Dermis blood vessel endothelial cell (primary cell): ENCODE data around the gene CFAP74. TPM values are rescaled to one million over a fixed set of nuclear protein-coding genes. Genes with fewer than 3 reads are reported as not detected.
"Not testable (repeated sequence)": the region's sequence is repeated elsewhere in the genome, so short reads cannot be mapped to it uniquely, and the experiment has no call there.

Experiments used
- DNase-seq: peaks from one replicate; pipeline ENCODE4 v3.0.0; 2010
- total RNA-seq: library from RNA; depleted of rRNA; stranded (reverse); fragments of >200 nt; gene quantifications from 2 replicates; pipeline ENCODE4 v1.2.3, GENCODE V29; 2014

Gene CFAP74
- total RNA-seq, 1 donor from 2014 or later, result not detected

DNA sequence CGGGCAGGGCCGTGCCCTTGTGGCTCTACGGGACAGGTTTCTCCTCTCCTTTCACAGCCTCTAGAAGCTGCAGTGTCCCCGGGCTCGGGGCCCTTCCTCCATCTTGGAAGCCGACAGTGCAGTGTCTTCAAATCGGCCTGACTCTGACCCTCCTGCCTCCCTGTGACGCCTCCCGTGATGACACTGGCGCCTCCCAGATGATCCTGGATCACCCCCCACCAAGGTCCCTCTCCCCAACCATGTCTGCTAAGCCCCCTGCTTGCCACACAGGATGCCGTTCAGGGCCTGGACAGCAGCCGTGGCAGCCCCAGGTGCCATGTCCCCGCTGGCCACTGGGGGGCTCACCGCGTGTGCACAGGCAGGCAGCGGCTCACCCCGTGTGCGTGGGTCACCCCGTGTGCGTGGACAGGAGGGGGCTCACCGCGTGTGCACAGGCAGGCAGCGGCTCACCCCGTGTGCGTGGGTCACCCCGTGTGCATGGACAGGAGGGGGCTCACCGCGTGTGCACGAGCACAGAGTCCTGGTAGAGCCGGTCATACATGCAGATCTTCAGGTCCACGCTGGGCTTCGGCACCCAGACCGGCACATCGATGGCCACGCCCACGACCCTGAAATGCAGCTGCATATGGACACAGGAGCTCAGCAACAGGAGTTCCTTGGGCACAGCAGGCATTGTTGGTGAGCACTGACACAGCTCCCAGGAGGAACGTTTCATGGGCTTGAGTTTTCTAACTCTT lies 59.6 kb downstream of the CFAP74 start:
- peak; percentile 63 for DNase-seq

DNA sequence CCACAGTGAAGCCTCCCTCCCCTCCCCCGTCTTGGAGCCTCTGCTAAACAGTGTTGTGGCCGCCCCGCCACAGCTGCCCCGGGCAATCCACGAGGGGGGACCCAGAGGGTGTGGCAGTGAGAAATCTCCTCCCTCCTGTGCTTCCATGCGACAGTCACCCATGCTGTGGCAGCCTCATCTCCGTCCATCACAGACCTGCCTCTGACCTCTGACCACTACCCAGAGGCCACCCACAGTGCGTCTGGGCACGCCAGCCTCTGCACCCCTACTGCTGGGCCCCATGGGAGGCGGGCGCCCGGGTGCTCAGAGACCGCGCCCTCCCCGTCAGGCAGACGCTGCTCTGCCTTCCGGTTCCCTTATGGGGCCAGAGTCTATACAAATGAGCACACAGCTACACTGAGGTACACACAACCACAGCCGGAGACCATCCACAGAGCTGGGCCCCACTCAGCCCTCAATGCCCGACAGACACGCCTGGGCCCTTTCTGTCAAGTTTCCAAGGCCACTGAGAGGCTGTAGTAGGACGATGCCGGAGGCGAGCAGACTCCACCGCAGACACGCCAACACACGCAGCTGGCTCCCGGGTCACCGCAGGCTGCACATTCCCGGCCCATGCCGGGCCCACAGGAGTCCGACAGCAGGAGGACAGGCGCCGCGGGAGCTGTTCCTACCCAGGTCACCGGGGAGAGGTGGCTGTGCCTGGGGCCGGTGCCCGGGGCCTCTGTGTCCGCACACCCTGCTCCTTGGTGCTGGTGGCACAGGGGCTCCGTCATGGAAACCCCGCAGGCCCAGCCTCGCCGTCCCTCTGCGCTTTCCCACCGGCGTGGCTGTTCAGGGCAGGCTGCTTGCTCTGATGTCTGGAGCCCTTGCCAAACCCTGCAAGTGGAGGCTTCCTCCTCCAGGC lies 60.6 kb downstream of the CFAP74 start:
- DNase-seq, result no peak

DNA sequence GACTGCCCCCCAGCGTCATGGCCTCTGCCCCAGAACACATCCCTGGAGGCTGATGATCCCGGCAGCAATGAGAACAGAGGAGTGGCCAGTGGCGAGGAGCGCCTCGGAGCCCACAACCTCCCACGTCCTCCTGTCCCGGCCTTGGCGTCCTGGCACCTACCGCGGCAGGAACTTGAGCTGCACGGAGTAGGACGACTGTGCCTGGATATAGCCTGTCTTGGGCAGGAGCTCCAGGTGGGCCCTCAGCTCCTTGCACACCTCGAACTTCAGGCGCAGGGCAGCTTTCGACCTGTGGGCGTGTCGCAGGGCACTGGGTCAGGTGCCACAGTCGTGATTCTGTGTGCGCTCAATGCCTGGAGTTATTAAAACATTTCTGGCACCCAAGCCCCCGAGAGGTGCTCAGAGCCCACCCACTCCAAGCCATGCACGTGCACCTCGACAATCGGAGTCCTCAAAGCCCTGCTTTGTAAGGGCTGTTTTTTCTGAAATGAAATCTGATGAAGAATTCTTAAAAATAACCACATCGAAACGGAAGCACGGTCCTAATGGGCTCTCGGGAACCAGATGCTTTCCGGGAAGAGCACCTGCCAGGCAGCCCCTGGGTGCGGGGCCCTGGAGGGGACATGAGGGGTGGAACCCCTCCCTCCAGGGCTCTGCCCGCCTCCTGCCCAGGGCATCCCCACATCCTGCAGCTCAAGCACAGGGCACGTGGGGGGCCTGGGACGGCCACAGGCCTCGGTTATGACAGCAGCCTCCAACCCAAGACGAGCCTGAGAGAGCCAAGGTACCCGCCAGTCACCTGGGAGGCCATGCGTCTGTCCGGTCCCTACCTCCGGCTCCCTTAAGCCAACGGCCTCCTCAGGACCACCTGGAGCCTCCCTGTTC lies 61.5 kb downstream of the CFAP74 start:
- DNase-seq, result no peak

DNA sequence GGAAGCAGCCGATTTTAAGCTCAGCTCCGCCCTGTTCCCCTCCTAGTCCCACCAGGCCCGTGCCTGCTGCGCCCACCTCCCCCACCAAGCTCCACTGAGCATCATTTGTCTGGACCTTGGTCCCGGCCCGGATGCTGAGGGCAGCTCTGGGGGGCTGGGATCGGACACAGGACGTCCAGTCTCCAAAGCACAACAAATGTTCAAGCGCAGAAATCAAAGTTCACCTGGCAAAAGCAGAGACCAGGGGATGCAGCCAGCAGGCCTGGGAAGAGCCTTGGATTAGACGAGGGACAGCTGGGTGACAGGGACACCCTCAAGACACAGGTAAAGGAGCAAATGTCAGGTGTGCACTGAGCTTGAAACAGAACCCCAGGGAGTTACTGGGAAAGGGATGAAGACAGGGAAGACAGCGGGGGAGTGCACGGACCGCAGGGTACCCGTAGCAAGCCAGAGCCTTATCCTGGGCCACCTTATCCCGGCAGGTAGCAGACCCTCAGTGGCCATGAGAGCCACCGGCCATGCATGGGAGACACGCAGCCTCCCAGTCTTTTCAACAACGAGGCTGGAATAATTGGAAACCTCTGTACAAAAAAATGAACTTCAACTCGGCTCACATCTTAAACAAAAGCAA lies 62.3 kb downstream of the CFAP74 start:
- DNase-seq, result no peak

DNA sequence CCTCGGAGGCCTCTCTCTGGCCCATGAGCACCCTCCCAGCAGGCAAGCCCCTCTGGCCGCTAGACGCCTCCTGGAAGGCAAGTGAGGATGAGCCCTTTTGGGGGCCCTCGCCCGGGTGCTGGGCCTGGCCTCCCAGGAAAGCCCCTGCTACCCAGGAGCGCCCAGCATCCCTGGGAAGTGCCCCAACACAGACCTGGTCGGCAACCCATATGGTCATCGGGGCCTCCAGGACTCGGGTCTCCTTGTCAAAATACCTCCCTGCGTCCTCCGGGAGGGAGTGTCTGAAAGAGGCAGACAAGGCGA lies 63.5 kb downstream of the CFAP74 start:
- no peak for DNase-seq

DNA sequence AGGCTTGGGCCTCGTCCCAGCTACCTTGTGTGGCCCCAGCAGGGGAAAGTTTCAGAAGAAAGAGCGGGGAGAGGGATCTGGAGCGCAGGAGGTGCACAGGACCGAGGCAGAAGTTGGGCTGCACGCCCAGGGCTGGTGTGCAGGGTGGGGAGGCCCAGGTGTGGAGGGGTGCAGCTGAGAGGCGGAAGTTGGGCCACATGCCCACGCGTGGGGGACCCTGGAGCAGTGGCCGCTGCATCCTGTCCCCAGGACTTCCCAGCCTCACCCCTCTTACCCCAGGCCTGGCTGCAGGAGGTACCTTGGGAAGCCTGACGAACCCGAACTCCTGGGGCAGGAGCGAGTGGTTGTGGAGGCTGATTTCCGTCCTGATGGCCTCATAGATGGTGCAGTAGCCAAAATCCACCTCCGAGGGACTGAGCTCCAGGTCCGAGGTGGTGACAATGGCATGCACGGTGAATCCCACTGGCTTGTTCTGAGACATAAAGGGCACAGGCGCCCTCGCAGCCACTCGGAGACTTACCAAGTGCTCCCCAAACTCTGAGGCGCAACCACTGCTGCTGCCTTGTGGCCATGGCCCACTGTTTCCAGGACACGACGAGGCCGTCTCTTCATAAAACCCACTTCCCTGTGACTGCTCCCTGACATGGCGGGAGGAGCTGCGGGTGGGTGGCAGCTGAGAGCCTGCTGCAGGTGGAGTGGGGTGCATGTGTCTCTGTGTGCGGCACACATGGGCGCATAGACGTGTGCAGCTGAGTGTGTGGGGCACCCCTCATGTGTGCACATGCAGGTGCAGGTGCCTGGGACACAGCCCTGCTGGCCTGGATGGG lies 64.1 kb downstream of the CFAP74 start:
- no peak for DNase-seq

DNA sequence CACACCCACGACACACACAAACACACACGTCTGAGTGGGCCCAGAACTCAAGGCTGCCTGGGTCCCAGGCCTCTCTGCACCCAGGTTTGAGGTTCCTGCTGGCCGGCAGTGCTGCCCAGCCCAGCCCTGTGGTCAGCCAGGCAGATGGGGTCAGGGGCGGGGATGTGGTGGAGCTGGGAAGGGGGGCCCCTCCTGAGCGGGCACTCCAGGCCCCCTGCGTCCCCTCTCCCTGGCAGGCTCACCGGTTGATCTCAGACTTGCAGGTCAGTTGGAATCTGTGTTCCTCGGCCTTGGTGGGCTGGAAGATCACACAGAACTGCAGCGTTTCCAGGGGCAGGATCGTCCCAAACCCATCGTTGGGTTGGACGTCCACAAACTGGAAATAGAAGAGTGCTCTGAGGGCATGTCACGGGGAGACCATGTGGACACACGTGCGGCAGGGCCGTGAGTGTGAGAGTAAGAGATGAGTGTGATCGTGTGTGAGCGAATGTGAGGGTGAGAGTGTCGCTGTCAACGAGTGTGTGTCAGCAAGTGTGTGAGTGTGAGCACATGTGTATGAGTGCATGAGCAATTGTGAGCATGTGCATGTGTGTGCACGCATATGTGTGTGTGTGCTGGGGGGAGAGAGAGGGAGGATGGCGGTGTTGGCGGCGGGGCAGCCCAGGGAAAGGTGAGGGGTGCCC lies 64.8 kb downstream of the CFAP74 start:
- DNase-seq, result no peak

DNA sequence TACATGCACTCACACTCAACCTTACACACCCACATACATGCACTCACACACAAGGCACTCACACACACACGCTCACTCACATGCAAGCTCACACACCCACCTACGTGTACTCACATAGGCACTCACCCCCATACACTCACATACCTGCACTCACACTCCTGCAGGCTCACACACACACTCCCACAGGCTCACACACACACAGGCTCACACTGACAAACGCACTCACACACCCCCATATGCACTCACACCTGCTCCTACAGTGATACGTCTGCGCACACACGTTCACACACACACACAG lies 65.4 kb downstream of the CFAP74 start:
- no peak for DNase-seq

DNA sequence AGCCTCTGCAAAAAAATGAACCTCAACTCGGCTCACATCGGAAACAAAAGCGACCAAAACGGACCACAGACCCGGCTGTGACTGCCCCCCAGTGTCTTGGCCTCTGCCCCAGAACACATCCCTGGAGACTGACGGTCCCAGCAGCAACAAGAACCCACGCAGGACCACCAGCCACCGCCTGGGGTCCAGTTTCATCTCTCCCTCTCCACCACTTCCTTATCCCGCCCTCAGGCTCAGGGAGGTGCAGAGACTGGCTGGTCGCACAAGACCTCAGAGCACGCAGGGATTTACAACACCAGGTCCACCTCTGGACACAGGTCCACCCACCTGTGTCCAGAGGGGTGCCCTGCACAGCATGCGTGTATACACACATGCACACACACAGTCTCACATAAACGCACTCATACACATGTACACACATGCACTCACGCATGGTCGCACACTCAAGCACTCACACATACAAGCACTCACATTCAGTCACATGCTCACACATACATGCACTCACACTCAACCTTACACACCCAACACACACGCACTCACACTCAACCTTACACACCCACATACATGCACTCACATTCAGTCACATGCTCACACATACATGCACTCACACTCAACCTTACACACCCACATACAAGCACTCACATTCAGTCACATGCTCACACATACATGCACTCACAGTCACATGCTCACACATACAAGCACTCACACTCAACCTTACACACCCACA lies 65.9 kb downstream of the CFAP74 start:
- no peak for DNase-seq

DNA sequence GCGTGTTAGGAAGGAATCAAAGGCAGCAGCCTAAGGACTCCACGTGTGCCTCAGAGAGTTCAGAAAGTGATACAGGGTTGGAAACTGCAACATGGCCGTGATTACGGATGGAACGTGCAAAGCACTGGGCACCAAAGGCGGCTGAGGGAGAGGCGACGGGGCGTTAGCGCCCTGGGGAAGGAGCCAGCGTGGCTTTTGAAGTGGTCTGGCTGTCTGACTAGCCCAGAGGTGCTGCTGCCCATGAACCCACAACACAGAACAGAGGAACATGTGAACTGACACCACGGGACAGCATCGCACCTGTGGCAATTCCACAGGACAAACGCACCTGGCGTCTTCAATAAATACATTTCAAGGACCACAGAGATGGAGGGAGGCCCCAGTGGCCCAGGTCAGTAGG lies 66.5 kb downstream of the CFAP74 start:
- DNase-seq, result no peak

DNA sequence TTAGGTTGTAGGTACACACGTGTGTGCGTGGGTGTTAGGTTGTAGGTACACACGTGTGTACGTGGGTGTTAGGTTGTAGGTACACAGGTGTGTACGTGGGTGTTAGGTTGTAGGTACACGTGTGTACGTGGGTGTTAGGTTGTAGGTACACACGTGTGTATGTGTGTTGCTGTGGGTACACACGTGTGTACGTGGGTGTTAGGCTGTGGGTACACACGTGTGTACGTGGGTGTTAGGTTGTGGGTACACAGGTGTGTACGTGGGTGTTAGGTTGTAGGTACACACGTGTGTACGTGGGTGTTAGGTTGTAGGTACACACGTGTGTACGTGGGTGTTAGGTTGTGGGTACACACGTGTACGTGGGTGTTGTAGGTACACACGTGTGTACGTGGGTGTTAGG lies 68.7 kb downstream of the CFAP74 start:
- not testable (repeated sequence) for DNase-seq

DNA sequence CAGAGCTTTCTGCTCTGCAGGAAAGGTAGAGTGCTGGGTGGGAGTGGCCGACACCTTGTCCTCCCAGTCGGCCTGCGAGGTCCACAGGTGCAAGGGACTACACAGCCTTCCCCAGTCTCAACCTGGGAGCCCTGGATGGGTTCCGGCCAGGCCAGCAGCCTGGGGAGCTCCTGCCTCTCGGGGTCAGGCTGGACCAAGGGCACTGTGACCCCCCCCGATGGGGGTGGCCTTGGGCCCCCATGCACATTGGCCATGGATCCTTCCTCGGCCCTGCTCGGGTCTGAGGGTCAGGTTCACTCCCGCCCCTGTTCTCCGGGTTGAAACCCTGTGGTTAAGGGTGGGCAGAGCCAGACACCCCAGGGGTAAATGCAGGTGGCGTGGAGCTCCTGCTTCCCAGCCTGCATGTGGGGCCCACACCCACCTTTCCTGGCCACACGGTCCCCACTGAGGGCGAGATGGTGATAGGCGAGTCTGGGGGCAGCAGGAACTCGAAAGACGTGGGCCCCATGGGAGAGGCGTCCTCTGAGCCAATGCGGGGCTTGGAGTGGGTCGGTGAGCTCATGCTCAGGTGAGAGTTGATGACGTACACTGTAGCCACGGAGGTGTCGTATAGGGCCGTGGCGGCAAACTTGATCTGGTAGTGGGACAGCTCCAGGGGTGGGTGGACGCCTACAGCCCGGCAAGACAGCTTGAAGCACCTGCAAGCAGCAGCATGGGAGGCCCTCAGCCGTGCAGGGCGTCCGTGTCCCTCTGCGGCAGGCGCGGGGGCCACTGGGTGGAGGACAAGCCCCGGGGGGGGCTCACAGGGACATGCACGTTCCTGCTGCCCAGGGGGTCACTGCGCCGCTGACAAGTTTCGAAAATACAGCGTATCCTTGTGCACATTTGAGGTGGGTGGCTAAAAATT lies 73.7 kb downstream of the CFAP74 start:
- no peak for DNase-seq

DNA sequence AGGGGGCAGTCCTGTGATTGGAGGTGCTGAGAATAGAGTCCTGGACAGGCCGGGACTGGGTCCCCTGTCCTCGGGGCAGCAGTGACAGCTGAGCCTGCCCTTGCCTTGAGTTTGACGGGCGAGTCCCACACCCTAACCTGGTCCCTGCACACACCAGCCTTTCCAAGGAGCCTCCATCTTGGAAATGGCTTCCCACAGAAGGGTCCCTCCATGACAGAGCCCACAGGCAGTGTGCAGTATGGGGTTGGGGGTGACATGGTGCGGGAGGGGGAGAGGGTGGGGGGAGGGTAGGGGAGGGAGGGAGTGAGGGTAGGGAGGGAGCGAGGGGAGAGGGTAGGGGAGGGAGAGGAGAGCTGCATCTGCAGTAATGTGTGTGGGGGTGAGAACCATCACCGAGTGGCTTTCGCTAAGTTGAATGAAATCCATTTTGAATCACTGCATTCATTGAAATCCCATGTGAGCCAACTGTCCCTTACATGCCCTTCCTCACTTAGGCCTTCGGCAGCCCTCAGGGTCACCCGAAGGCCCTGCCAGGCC lies 74.4 kb downstream of the CFAP74 start:
- DNase-seq, result no peak

DNA sequence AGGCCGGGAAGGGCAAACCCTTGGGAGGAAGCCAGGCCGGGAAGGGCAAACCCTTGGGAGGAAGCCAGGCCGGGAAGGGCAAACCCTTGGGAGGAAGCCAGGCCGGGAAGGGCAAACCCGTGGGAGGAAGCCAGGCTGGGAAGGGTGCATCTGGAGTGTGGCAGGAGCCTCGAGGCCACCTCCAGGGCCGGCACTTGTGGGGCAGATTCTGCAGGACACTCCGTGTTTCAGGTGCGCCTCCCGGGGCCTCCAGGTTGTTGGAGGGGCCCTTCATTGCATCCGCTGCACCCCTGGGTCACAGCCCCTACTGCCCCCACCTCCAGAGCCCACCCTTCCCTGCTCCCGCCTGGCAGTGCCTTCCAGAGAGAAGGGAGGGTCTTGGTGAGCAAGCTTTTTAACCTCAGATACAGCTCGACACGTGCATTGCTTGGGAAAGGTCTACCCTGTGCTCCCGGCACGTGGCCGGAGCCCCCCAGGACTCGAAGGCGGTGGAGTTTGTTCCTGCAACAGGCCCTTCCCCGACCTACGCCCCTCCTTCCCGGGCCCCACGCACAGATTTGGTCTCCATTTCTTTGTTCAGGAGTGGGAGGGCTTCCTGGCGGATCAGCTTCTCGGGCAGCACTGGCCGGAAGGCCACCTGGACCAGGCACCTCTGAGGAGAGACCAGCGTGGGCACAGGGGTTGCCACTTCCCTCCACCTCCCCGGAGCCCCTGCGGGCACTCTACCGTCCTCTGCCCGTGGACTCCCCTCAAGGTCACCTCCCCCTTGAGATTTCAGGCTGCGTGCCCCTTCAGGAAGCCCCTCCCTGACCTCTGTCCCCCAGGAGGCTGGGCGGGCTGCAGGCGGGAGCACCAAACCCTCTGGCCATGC lies 75.1 kb downstream of the CFAP74 start:
- DNase-seq, result no peak

DNA sequence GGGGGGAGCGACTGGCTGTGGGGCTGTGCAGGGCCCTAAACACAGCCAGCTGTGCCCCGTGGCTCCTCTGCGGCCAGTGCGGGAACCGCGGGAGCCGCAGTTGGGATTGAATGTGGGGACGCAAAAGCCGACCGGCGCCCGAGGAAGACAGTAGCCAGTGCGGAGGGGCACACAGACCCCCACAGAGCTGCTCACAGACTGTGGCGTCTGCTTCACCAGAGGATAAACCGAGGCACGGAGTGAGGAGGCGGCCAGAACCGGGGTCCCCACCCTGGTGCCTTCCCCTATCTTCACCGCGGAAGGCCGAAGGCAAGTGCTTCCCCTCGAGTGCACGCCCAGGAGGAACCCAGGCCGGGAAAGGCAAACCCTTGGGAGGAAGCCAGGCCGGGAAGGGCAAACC lies 75.8 kb downstream of the CFAP74 start:
- DNase-seq, result no peak

DNA sequence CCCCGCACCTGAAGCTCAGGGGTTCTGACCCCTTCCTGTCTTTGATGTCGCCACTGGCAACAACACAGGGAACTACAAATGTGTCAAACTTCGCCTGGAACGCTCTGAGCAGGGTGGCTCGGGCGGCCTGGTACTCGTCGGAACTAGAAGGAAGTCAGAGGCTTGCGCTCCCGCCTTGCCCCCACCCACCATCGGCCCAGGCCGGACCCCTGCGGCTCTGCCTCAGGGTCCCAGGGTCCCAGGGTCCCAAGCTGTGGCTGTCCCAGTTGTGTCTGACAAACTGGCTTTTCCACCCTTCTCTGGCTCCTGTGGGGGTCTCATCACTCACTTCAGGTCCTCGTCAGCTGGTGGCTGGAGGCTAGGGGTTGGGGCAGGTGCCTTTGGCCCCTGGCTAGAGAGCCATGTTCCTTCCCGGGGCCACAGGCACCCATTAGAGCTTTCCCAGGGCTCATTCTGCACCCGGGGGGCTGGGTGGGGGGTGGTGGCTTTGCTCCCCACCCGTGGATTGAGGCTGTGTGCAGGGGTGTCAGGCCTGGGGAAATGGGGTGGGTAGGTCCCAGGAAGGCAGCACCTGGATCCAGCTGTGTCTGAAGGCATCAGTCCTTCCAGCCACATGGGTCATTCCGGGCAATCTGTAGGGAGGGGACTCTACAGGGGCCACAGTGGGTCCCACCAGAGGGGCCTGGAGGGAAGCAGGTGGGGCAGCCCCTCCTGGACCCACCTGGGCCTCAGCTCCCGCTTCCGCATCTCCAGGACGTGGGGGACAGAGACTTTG lies 76.5 kb downstream of the CFAP74 start:
- DNase-seq, result no peak

DNA sequence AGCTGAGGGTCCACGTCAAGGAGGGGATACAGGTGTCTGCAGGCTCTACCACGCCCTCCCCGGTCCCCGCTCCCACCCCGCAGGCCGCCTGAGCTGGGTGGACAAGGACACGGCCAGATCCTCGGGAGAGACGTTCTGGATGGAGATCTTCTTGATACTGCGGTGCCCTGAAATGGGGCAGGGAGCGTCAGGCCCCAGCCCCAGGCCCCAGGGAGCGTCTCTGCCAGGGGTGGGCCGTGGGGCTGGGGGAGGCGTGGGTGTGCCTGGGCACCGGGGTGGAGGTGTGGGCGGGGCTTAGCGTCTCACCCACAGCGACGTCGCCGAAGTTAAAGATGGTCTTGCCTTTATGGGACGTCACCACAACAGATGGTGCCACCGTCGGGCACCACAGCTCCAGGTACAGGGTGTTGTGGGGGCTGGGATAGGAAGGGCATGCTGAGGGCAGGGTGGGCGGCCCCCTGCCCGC lies 77.2 kb downstream of the CFAP74 start:
- DNase-seq, result no peak
